NCI-H1092 (cell line): ENCODE results near the gene ZNF559.
A peak's percentile ranks its signal among the peaks of the same experiment; 100 is the strongest.
"Not testable (repeated sequence)": the region's sequence is repeated elsewhere in the genome, so short reads cannot be mapped to it uniquely, and the experiment has no call there.

Source experiments
- DNase-seq: peaks from one replicate; lab custom pipeline; 2025; lab: John Stamatoyannopoulos, UW

Gene ZNF559

GRCh38 chr19:9323919-9324583 lies at the start of gene ZNF559:
TSS of gene ZNF559 (plus strand) at chr19:9324179. CDS start at chr19:9338550, 14,371 bp downstream.
- peak; percentile 93 for DNase-seq

DNA sequence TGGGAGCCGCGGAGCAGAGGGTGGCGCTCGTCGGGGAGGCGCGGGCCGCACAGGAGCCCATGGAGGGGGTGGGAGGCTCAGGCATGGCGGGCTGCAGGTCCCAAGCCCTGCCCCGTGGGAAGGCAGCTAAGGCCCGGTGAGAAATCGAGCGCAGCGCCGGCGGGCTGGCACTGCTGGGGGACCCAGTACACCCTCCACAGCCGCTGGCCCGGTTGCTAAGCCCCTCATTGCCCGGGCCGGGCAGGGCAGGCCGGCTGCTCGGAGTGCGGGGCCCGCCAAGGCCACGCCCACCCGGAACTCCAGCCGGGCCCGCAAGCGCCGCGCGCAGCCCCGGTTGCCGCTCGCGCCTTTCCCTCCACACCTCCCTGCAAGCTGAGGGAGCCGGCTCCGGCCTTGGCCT lies 40.5 kb upstream of the ZNF559 start:
- not testable (repeated sequence) for DNase-seq

GRCh38 chr19:9289231-9289884 lies 34.6 kb upstream of the ZNF559 start:
- no peak for DNase-seq

DNA sequence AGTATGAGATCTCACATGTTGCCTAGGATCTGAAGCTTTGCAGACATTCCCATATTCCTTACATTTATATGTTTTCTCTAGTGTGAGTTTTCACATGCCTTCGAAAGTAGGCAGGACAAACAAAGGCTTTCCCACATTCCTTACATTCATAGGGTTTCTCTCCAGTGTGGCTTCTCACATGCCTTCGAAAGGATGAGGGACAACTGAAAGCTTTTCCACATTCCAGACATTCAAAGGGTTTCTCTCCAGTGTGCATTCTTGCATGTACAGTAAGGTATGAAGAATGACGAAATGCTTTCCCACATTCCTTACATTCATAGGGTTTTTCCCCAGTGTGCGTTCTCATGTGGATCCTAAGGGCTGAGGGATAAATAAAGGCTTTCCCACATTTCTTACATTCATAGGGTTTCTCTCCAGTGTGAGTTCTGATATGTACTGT lies 28.5 kb upstream of the ZNF559 start:
- no peak for DNase-seq

- DNase-seq, result no peak
These were observed 27.6 kb upstream of the ZNF559 start for GRCh38 chr19:9296336-9296735.

GRCh38 chr19:9306443-9306842 lies 17.5 kb upstream of the ZNF559 start:
- DNase-seq, result no peak

- DNase-seq, result no peak
These were observed 15.7 kb upstream of the ZNF559 start for GRCh38 chr19:9308091-9308770.

DNA sequence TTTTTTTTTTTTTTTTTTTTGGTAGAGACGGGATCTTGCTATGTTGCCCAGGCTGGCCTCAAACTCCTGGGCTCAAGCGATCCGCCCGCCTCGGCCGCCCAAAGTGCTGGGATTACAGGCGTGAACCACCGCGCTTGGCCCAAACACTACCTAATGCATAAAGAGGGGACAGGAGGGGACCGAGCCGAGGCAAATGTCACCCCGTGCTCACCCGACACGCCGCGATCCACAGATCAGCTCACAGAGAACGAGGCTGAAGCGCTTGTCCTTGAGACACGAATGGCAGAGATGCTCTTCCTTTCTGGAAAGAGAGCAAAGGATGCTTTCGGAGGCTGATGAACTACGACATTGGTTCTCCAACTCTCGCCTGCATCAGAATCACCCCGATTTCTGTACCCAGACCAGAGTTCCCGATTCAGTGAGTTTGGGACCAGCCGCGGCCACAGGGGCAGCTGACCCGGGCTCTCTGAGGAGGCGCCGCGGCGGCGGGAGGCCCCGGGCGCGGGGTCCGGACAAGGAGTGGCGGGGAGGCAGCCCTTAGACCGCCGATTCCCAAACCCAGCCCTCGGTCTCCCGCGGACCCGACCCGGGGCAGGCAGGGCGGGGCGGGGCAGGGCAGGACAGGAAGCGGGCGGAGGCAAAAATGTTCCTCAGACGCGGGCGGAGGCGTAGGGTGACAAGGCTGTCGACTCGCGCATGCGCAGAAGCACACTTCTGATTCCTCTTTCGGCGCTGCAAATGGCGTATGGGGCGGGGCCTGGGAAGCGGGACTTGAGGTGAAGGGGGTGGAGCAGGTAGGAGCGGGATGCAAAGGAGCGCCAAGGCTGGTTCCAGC lies 14.6 kb upstream of the ZNF559 start, which contains the start of gene ZNF699:
Gene ZNF699, minus strand, starts transcription at position 700 of the 835 bp plus-strand sequence. CDS start 4,719 bp downstream, outside the sequence.
- peak; percentile 98 for DNase-seq

DNA sequence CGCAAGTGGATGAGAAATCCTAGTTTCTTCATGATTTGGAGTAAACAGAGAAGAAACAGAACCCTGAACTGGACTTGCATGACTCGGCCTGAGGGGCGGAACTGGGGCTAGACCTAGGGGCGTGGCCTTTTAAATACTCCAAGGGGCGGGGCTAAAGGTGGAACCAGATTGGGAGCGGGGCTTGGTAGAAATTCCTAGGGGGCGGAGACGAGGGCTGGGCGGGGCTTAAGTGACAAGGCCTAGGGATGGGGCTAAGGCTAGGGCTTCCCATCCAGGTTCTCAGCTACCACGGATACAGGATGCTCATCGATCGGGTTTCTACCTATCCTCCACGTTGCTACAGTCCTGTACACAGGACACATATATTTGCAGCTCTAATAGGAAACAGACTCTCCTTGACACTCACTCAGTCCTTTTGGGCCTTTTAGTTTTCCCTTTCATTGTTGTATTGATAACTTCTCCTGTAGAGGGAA lies 14.0 kb upstream of the ZNF559 start:
- peak; percentile 97 for DNase-seq

GRCh38 chr19:9313756-9314155 lies 10.2 kb upstream of the ZNF559 start:
- no peak for DNase-seq

DNA sequence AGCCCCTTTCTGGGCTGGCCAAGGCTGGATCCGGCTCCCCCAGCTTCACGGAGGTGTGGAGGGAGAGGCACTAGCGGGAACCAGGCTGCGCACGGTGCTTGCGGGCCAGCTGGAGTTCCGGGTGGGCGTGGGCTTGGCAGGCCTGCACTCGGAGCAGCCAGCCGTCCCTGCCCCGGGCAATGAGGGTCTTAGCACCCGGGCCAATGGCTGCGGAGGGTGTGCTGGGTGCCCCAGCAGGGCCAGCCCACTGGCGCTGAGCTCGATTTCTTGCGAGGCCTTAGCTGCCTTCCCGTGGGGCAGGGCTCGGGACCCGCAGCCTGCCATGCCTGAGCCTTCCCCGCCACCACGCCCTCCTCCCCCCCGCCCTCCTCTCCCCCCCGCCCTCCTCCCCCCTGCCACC lies 2.6 kb upstream of the ZNF559 start:
- DNase-seq, result no peak

DNA sequence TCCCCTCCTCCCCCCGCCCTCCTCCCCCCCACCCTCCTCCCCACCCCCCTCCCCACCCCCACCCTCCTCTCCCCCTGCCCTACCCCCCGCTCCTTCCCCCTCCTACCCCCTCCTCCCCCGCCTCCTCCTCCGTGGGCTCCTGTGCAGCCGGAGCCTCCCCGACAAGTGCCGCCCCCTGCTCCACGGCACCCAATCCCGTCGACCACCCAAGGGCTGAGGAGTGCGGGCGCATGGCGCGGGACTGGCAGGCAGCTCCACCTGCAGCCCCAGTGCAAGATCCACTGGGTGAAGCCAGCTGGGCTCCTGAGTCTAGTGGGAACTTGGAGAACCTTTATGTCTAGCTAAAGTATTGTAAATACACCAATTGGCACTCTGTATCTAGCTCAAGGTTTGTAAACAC lies 2.2 kb upstream of the ZNF559 start:
- DNase-seq, result not testable (repeated sequence)

DNA sequence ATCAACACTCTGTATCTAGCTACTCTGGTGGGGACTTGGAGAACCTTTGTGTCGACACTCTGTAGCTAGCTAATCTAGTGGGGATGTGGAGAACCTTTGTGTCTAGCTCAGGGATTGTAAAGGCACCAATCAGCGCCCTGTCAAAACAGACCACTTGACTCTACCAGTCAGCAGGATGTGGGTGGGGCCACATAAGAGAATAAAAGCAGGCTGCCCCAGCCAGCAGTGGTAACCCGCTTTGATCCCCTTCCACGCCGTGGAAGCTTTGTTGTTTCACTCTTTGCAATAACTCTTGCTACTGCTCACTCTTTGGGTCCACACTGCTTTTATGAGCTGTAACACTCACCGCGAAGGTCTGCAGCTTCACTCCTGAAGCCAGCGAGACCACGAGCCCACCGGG lies 1.8 kb upstream of the ZNF559 start:
- DNase-seq, result not testable (repeated sequence)

DNA sequence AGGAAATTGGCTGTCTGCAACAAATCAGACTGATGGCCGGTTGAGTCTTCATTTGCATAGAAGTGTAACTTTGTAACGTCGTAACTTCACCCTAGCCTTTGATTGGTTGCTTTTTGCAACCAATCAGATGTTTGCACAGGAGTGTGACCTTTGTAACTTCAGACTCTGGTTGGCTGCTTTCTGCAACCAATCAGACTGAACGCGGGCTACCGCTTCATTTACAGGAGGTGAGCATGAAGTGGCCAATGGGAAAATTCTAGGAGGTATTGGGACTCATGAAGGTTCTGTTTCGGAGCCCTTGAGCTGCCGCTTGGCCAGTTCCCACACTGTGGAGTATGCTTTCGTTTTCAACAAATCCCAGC lies 441 bp upstream of the ZNF559 start:
- DNase-seq, result peak; percentile 77

- no peak for DNase-seq
These were observed 594 bp downstream of the ZNF559 start for GRCh38 chr19:9324584-9324962.

DNA sequence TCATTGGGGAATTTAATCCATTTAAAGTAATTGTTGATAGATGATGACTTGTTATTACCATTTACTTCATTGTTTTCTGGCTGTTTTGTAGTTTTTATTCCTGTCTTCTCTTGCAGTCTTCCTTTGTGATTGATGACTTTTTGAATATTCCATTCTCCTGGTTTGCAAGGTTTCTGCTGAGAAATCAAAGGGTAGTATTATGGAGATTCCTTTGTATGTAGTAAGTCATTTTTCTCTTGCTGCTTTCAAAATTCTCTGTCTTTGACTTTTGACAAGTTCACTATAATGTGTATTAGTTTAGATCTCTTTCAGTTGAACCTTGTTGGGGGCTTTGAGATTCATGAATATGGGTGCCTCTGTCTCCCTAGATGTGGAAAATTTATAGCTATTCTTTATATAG lies 6.0 kb downstream of the ZNF559 start:
- DNase-seq, result no peak

GRCh38 chr19:9342610-9343304 lies 18.8 kb downstream of the ZNF559 start:
- DNase-seq, result no peak

DNA sequence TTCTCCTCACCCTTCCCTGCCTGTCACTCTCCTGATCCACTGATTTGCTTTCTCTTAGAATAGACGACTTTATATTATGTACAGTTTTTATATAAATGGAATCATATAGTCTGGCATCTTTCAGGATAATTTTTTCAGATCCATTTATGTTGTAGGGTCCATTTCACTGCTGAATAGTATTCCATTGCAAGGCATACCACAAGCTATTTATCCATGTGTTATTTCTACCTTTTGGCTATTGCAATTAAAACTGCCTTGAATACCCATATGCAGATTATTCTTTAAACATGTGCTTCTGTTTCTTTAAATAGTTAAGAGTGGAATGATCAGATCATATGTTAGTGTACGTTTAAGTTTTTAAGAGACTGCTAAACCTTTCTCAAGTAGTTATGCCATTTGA lies 21.0 kb downstream of the ZNF559 start:
- DNase-seq, result no peak

DNA sequence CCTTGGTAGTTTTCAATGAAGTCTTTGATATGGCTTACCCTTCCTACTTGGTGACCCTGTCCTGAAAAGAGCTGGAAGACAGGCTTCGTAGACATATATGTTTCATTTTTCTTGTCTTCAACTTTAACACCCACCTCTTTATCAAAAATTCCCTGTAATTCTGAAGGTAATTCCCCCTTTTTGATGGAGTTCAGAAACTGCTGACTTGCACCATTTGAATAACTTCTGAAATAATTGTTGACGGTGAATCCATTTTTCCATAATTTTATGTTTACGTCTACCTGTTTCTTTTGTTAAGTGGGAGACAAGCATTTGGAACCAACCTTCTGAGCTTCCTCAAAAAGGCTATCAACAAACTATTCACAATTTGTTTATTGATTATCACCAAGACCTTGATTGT lies 24.3 kb downstream of the ZNF559 start:
- DNase-seq, result no peak

- DNase-seq, result no peak
These were observed 24.7 kb downstream of the ZNF559 start for GRCh38 chr19:9348671-9349070.

GRCh38 chr19:9352505-9352904 lies 28.5 kb downstream of the ZNF559 start:
- no peak for DNase-seq

DNA sequence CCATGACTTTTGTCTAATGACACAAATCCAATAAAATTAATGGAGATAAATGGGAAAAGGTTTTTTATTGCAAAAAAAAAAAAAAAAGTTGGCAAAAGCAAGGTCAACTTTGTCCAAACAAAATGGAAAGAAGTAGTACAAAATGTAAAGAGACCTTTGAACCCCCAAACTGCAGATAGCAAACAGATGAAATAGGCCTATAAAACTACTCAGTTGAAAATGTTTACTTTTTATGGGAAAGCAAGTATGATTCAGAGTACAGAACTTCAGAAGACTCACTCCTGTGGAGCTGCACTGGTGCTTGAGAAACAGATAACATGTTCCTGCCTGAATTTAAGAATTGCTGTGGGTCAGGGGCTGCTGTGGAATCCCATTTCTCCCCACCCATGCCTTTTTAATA lies 29.0 kb downstream of the ZNF559 start:
- no peak for DNase-seq
